Hepatocyte (in vitro differentiated cells): ENCODE measurements around the gene DDO.

Source experiments
- EZH2phosphoT487 ChIP-seq: fragments of 200-600 bp; sonication (generic); IDR thresholded peaks from one replicate; pipeline ENCODE4 v1.6.1; 2018; ENCODE audit warnings: antibody characterized with exemption, mild to moderate bottlenecking, low read depth, moderate library complexity; ENCODE audit not compliant: unreplicated experiment, severe bottlenecking
- TF ChIP-seq, protein P1 (sequence below): fragments of 200-600 bp; sonication (generic); IDR thresholded peaks from 2 replicates; pipeline ENCODE4 v1.5.1; 2016; ENCODE audit warnings: antibody characterized with exemption, mild to moderate bottlenecking; ENCODE audit not compliant: poor library complexity

DNA sequence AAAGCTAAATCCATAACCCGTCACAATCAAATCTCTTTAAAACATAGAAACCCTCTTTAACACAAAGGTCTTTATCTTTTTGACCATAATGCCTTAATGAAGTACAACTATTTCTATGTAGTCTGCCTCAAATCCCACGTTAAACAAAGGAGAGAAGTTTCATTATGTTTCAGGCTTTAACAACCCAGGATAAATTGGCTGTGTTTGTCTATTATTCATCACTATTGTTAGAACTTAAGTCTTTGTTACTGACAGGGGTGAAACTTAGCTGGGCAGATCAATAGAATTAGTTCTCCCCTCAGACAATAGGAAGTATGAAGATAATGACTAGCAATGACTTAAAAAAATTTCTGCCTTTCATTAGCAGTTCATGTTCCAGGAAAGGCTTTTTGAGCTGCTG is 47.1 kb downstream of the DDO start:
- TF ChIP-seq, protein P1, sequence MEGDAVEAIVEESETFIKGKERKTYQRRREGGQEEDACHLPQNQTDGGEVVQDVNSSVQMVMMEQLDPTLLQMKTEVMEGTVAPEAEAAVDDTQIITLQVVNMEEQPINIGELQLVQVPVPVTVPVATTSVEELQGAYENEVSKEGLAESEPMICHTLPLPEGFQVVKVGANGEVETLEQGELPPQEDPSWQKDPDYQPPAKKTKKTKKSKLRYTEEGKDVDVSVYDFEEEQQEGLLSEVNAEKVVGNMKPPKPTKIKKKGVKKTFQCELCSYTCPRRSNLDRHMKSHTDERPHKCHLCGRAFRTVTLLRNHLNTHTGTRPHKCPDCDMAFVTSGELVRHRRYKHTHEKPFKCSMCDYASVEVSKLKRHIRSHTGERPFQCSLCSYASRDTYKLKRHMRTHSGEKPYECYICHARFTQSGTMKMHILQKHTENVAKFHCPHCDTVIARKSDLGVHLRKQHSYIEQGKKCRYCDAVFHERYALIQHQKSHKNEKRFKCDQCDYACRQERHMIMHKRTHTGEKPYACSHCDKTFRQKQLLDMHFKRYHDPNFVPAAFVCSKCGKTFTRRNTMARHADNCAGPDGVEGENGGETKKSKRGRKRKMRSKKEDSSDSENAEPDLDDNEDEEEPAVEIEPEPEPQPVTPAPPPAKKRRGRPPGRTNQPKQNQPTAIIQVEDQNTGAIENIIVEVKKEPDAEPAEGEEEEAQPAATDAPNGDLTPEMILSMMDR, result no peak
- TF ChIP-seq EZH2phosphoT487, result no peak
